Left ventricle myocardium inferior (tissue), 1 donor: Measurements from ENCODE around the gene MAGI2. TPM values are rescaled to one million over a fixed set of nuclear protein-coding genes. Genes with fewer than 3 reads are reported as not detected.
A peak's percentile ranks its signal among the peaks of the same experiment; 100 is the strongest.

ENCODE experiments used
- DNase-seq: peaks from one replicate; pipeline ENCODE4 v3.0.0-alpha.2; 2020
- H3K27ac ChIP-seq: fragments of 200-600 bp; replicated peaks from 2 replicates; pipeline ENCODE4 v1.8.0; 2021
- H3K27me3 ChIP-seq: fragments of 200-600 bp; 2 replicates; pipeline ENCODE4 v1.8.0; 2021; ENCODE audit warnings: low read depth
- H3K36me3 ChIP-seq: fragments of 200-600 bp; 2 replicates; pipeline ENCODE4 v1.8.0; 2021
- H3K4me1 ChIP-seq: fragments of 200-600 bp; 2 replicates; pipeline ENCODE4 v1.8.0; 2021
- H3K4me3 ChIP-seq: fragments of 200-600 bp; 2 replicates; pipeline ENCODE4 v1.8.0; 2021; ENCODE audit warnings: mild to moderate bottlenecking, moderate library complexity
- H3K9me3 ChIP-seq: fragments of 200-600 bp; replicated peaks from 2 replicates; pipeline ENCODE4 v1.8.0; 2021
- intact Hi-C: fragments of 100-400 bp; cut with micrococcal nuclease; formaldehyde crosslinking; loops from one replicate; pipeline ENCODE4 v1.11.0; 2022
- total RNA-seq: library from RNA; stranded (reverse); fragmentation: NEBNext Ultra II Directional; extraction: Animal tissue kit (Norgen Biotek cat#: 25700); gene quantifications from one replicate; pipeline ENCODE4 v1.2.1, GENCODE V29; 2021
- TF ChIP-seq, protein P1 (sequence below): fragments of 200-600 bp; IDR thresholded peaks from 2 replicates; pipeline ENCODE4 v1.8.0; 2021; ENCODE audit warnings: antibody characterized with exemption, mild to moderate bottlenecking, borderline replicate concordance
- donor health status: DM: no; HTN: yes; CAD: no; lungs with severe emphysema.

MAGI2 gene
- total RNA-seq, 1 donor from 2014 or later: 4.5 TPM

DNA sequence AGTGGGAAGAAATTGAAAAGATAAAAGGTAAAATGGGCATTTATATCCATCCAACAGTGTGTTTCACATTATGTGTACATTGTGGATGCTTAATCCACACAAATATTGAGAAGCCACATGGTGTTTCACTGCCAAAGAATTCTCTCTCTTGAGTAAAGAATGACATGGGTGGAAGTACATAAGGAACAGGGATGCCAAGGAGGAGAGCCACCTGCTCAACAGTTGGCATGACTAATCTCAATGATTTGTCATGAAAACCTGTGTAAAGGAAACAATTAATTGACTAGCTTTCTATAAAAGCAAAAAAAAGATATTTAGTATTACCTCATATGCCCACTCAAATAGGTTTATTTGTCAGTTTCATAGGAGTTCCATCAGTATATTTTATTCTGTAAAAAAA is 43.1 kb downstream of the MAGI2 start:
- Histone ChIP-seq H3K27ac (no peak overlapping the region), H3K4me3 (no peak overlapping the region), H3K36me3 (no peaks in the 10 kb centered on the region), H3K4me1 (peaks cover 31% of the 10 kb centered on the region), H3K9me3 (no peaks in the 10 kb centered on the region), H3K27me3 (no peaks in the 10 kb centered on the region)
- no peak for DNase-seq
- intact Hi-C loops: no loop called here
- TF ChIP-seq, protein P1, sequence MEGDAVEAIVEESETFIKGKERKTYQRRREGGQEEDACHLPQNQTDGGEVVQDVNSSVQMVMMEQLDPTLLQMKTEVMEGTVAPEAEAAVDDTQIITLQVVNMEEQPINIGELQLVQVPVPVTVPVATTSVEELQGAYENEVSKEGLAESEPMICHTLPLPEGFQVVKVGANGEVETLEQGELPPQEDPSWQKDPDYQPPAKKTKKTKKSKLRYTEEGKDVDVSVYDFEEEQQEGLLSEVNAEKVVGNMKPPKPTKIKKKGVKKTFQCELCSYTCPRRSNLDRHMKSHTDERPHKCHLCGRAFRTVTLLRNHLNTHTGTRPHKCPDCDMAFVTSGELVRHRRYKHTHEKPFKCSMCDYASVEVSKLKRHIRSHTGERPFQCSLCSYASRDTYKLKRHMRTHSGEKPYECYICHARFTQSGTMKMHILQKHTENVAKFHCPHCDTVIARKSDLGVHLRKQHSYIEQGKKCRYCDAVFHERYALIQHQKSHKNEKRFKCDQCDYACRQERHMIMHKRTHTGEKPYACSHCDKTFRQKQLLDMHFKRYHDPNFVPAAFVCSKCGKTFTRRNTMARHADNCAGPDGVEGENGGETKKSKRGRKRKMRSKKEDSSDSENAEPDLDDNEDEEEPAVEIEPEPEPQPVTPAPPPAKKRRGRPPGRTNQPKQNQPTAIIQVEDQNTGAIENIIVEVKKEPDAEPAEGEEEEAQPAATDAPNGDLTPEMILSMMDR: no peak

DNA sequence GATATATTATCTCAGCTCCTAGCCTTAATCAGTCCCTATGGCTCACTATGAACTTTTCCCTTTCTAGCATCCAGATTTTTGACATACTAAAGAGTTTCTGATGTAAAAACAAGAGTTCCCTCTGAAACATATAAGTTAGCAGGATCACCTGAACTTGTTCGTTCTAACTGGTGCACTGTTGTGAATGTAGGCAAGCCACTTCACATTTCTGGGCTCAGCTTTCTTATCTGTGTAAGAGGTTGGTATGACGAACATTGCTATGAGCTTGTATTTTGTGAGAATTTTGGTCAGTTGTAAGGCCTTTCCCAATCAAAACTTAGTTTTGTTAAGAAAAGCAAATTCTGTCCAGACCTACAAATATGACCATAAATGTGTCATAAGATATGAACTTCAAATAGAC is 46.1 kb downstream of the MAGI2 start:
- H3K27ac ChIP-seq: no peak overlapping the region
- DNase-seq: no peak
- no peaks in the 10 kb centered on the region for H3K9me3 ChIP-seq
- no peaks in the 10 kb centered on the region for H3K27me3 ChIP-seq
- TF ChIP-seq, protein P1: no peak
- H3K4me3 ChIP-seq: peak overlapping the region; percentile 13
- H3K36me3 ChIP-seq: no peaks in the 10 kb centered on the region
- intact Hi-C loops: no loop called here
- H3K4me1 ChIP-seq: peaks cover 47% of the 10 kb centered on the region

DNA sequence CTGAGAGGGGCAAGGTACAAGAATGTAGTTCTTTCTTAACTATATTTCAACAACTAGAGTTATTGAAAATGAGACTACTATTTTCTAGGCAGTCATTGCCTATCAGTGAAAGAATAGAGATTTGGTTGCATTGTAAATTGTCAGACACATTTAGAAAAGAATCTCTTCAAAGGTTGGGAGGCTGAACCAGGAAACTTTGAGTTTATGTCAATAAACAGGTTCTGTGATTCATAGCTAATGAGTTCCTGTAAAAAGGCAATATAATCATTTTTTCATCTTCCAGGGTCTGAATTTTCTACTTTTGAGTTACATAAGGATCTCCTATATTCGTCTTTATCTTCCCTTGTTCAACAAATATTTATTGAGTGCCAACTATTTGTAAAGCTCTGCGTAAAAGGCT is 47.1 kb downstream of the MAGI2 start:
- Histone ChIP-seq H3K27me3 (no peaks in the 10 kb centered on the region), H3K4me1 (peaks cover 52% of the 10 kb centered on the region), H3K9me3 (no peaks in the 10 kb centered on the region), H3K36me3 (no peaks in the 10 kb centered on the region), H3K27ac (no peak overlapping the region), H3K4me3 (no peak overlapping the region)
- DNase-seq: no peak
- intact Hi-C loops: no loop called here
- TF ChIP-seq, protein P1: no peak

DNA sequence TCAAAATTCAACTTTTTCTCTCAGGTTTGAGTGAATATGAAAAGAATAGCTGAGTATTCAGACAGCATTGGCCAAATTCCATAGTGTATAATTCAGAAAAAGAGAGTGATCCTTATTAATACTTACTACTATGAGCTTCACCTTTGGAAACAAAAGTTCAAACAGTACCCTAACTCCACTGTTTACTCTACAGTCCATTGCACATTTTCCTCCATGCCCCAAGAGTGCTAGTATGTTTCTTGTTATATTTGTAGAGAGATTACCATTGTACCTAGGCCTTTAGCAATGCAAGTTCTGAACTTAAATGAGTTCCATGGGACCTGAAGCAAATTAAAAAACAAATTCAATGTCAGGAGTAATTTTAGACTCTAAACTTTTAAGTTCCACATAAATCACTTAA is 48.1 kb downstream of the MAGI2 start:
- Histone ChIP-seq H3K4me3 (no peak overlapping the region), H3K27ac (no peak overlapping the region), H3K36me3 (no peaks in the 10 kb centered on the region), H3K9me3 (no peaks in the 10 kb centered on the region), H3K27me3 (no peaks in the 10 kb centered on the region), H3K4me1 (peaks cover 57% of the 10 kb centered on the region)
- intact Hi-C loops: no loop called here
- DNase-seq: no peak
- TF ChIP-seq, protein P1: no peak

DNA sequence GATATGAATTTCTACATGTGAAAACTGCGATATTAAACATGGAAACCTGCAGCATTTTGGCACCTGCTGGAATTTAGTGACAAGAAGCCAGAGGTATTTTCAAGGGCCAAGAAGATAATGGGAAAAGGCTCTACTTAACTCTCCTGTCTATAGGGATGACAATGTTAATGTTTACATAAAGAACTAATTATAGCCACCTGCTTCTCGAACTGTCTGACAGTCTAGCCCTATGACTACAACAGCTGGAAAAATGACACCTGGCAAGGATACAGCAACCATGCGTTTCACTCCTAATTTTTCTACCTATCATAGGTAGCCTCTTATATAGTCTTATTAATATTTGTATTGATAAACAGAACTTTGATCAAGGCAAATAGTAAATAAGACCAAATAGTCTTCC is 49.6 kb downstream of the MAGI2 start:
- Histone ChIP-seq H3K9me3 (no peaks in the 10 kb centered on the region), H3K4me3 (no peak overlapping the region), H3K4me1 (peaks cover 57% of the 10 kb centered on the region), H3K36me3 (no peaks in the 10 kb centered on the region), H3K27ac (peak overlapping the region; percentile 38), H3K27me3 (no peaks in the 10 kb centered on the region)
- no peak for DNase-seq
- intact Hi-C loops: no loop called here
- TF ChIP-seq, protein P1: no peak

DNA sequence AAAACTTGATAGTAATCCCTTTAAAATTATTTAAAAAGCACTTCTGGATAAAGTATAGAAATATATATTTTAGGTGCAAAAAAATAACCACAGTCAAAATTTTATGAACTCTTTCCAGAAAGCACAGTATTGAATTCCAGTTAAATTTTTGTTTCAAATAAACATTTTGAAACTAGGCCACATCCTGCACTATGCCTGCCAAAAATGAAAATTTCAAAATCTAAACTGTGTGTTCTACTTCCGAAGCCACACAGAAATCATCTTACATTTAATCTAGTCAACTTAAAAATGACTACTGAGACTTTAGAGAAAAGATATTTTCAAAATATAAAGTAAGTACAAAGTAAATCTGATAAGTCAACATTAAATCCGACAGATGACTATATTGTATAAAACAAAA is 50.0 kb downstream of the MAGI2 start:
- Histone ChIP-seq H3K36me3 (no peaks in the 10 kb centered on the region), H3K4me1 (peaks cover 56% of the 10 kb centered on the region), H3K9me3 (no peaks in the 10 kb centered on the region), H3K27ac (peak overlapping the region; percentile 38), H3K4me3 (no peak overlapping the region), H3K27me3 (no peaks in the 10 kb centered on the region)
- TF ChIP-seq, protein P1: no peak
- DNase-seq: no peak
- intact Hi-C loops: no loop called here
